Transverse colon (tissue), 4 donors: ENCODE results near the gene MAP2K5. TPM values are rescaled to one million over a fixed set of nuclear protein-coding genes. Genes with fewer than 3 reads are reported as not detected.

ENCODE experiments used
- DNase-seq: peaks from one replicate; pipeline ENCODE4 v3.0.0-alpha.2; 2019
- H3K27ac ChIP-seq, 4 donors: fragments of 200-600 bp; sonication (generic); 2 replicates each; pipeline ENCODE4 v1.5.1; 2016 to 2018; ENCODE audit warnings: inconsistent platforms in 4 of 4
- H3K27me3 ChIP-seq: fragments of 200-600 bp; sonication (generic); 2 replicates; pipeline ENCODE4 v1.5.1; 2017; ENCODE audit warnings: inconsistent platforms
- H3K36me3 ChIP-seq, 4 donors: fragments of 200-600 bp; sonication (generic); 2 replicates each; pipeline ENCODE4 v1.5.1; 2017 to 2019; ENCODE audit warnings: inconsistent platforms in 4 of 4
- H3K4me1 ChIP-seq, 4 donors: fragments of 200-600 bp; sonication (generic); 2 replicates each; pipeline ENCODE4 v1.5.1; 2017 to 2020; ENCODE audit warnings: inconsistent platforms in 4 of 4
- H3K4me3 ChIP-seq, 4 donors: fragments of 200-600 bp; sonication (generic); 1 replicate in 1 of 4; 2 replicates in 3 of 4; pipeline versions ENCODE4 v1.5.1 to v1.6.1; 2017 to 2019; ENCODE audit warnings: inconsistent platforms in 4 of 4
- H3K9me3 ChIP-seq, 2 donors: fragments of 200-600 bp; sonication (generic); 2 replicates each; pipeline ENCODE4 v1.5.1; 2017 to 2019; ENCODE audit warnings: inconsistent platforms in 2 of 2
- CTCF ChIP-seq, 5 experiments: fragments of 200-600 bp in 3 of 5; fragments of 450-650 bp in 2 of 5; sonication (generic) in 3 of 5; IDR thresholded peaks; 1 replicate in 2 of 5; 2 replicates in 3 of 5; pipeline ENCODE4 v1.5.1; 2016 to 2017; ENCODE audit warnings: antibody characterized with exemption in 5 of 5, inconsistent platforms in 3 of 5, mild to moderate bottlenecking in 2 of 5, moderate library complexity in 1 of 5
- EP300 ChIP-seq: sonication (generic); formaldehyde crosslinking; IDR thresholded peaks from one replicate; pipeline ENCODE4 v1.6.1; 2017; ENCODE audit warnings: antibody characterized with exemption, low read depth
- POLR2A ChIP-seq: fragments of 450-650 bp; IDR thresholded peaks from one replicate; pipeline ENCODE4 v1.6.1; 2016; ENCODE audit warnings: antibody characterized with exemption, mild to moderate bottlenecking, moderate library complexity
- POLR2AphosphoS5 ChIP-seq, 3 donors: sonication (generic); formaldehyde crosslinking; IDR thresholded peaks; one replicate each; pipeline ENCODE4 v1.6.1; 2016; ENCODE audit warnings: antibody characterized with exemption in 3 of 3
- WGBS, 2 donors: methylation state at CpG; one replicate each; pipeline ENCODE4 v1.1.5; 2018; ENCODE audit warnings: low coverage in 1 of 2; 5-methylcytosine and 5-hydroxymethylcytosine counted together
- in situ Hi-C, 4 donors: fragments of 200-750 bp; cut with MboI; loops; one replicate each; pipeline versions ENCODE4 v1.15.0 to v1.15.1; 2017; ENCODE audit warnings: low sequenced_read_pairs in 3 of 4, low pct_ligation_motif_present in 1 of 4, low pct_unique_long_range_greater_than_20kb in 1 of 4
- intact Hi-C: fragments of 100-400 bp; cut with DNase I; formaldehyde crosslinking; loops from one replicate; pipeline ENCODE4 v1.15.1; 2023; ENCODE audit warnings: low total_unique reads
- total RNA-seq, 4 donors: library from RNA; depleted of rRNA; stranded (reverse); fragments of >200 nt; gene quantifications; one replicate each; pipeline ENCODE4 v1.1.0, GENCODE V29; 2016

Gene MAP2K5
- total RNA-seq, 4 donors from 2014 or later = 19.8 to 320 (median 21.1) TPM

- in situ Hi-C loops (no loop called here), intact Hi-C loops (loop anchor here (5.0 kb wide), 1 partner anchor 217 kb away; no protein-coding TSS in a partner anchor)
- TF ChIP-seq EP300 (no peak), CTCF (IDR thresholded peaks at IDR 0.05) (no peak), POLR2AphosphoS5 (IDR thresholded peaks at IDR 0.05) (no peak), POLR2A (no peak)
- Histone ChIP-seq H3K4me1 (no peaks in the 10 kb centered on the region), H3K27ac (no peak overlapping the region), H3K27me3 (no peaks in the 10 kb centered on the region), H3K36me3 (no peaks in the 10 kb centered on the region), H3K9me3 (no peaks in the 10 kb centered on the region), H3K4me3 (no peak overlapping the region)
- DNase-seq = no peak
Observed at GRCh38 chr15:67594770-67595169, 52.3 kb downstream of the MAP2K5 start.

- Histone ChIP-seq H3K4me1 (no peaks in the 10 kb centered on the region), H3K27ac (no peak overlapping the region), H3K27me3 (no peaks in the 10 kb centered on the region), H3K36me3 (peaks cover 0 to 4% (median 2%) of the 10 kb centered on the region in 4 donors), H3K9me3 (no peaks in the 10 kb centered on the region), H3K4me3 (no peak overlapping the region)
- TF ChIP-seq EP300 = no peak
- TF ChIP-seq POLR2A = no peak
- in situ Hi-C loops = no loop called here
- DNase-seq = no peak
- intact Hi-C loops = loop anchor here (5.0 kb wide), 1 partner anchor 218 kb away; no protein-coding TSS in a partner anchor
Observed at GRCh38 chr15:67595572-67595971, 53.1 kb downstream of the MAP2K5 start.

- no peak for DNase-seq
Observed at GRCh38 chr15:67601073-67601472, 58.6 kb downstream of the MAP2K5 start.

GRCh38 chr15:67603063-67603462 is 60.6 kb downstream of the MAP2K5 start:
- H3K36me3 ChIP-seq = peaks cover 0 to 10% (median 4%) of the 10 kb centered on the region in 4 donors
- peaks cover 0 to 4% (median 3%) of the 10 kb centered on the region in 4 donors for H3K4me1 ChIP-seq
- no peak for DNase-seq
- no peaks in the 10 kb centered on the region for H3K9me3 ChIP-seq
- no peak for TF ChIP-seq CTCF (IDR thresholded peaks at IDR 0.05)
- no peak for TF ChIP-seq EP300
- no peak for TF ChIP-seq POLR2A
- TF ChIP-seq POLR2AphosphoS5 (IDR thresholded peaks at IDR 0.05) = no peak
- 92 to 94% methylated on average over 4 of the region's 4 CpGs for WGBS, 2 donors
- H3K4me3 ChIP-seq = no peak overlapping the region
- intact Hi-C loops (no loop called here), in situ Hi-C loops (no loop called here)
- H3K27me3 ChIP-seq = no peaks in the 10 kb centered on the region
- no peak overlapping the region for H3K27ac ChIP-seq

More at GRCh38 chr15:67601073-67601472, 58.6 kb downstream of the MAP2K5 start:
- no peak overlapping the region for H3K27ac ChIP-seq
- TF ChIP-seq POLR2A = no peak
- no peak for TF ChIP-seq CTCF (IDR thresholded peaks at IDR 0.05)
- no peak for TF ChIP-seq POLR2AphosphoS5 (IDR thresholded peaks at IDR 0.05)
- TF ChIP-seq EP300 = no peak
- in situ Hi-C loops = no loop called here
- H3K4me1 ChIP-seq = no peaks in the 10 kb centered on the region
- H3K9me3 ChIP-seq = no peaks in the 10 kb centered on the region
- 93 to 94% methylated on average over 2 of the region's 2 CpGs for WGBS, 2 donors
- intact Hi-C loops = no loop called here
- no peaks in the 10 kb centered on the region for H3K27me3 ChIP-seq
- peaks cover 0 to 10% (median 4%) of the 10 kb centered on the region in 4 donors for H3K36me3 ChIP-seq
- no peak overlapping the region for H3K4me3 ChIP-seq

- Histone ChIP-seq H3K36me3 (peaks cover 0 to 3% (median under 1%) of the 10 kb centered on the region in 4 donors), H3K4me3 (no peak overlapping the region), H3K27ac (no peak overlapping the region), H3K4me1 (peaks cover 4 to 11% (median 8%) of the 10 kb centered on the region in 4 donors), H3K27me3 (no peaks in the 10 kb centered on the region), H3K9me3 (no peaks in the 10 kb centered on the region)
- no peak for DNase-seq
- intact Hi-C loops = no loop called here
- TF ChIP-seq POLR2A (no peak), POLR2AphosphoS5 (IDR thresholded peaks at IDR 0.05) (no peak), EP300 (no peak), CTCF (IDR thresholded peaks at IDR 0.05) (no peak)
- in situ Hi-C loops = no loop called here
- WGBS, 2 donors = 81 to 90% methylated on average over 2 of the region's 2 CpGs
Observed at GRCh38 chr15:67605871-67606270, 63.4 kb downstream of the MAP2K5 start.
